Prostate gland (tissue), 2 donors: ENCODE results near the gene CMTM1.

Experiments
- CTCF ChIP-seq, 4 experiments: fragments of 200-600 bp in 2 of 4; fragments of 450-650 bp in 2 of 4; sonication (generic) in 2 of 4; IDR thresholded peaks; 1 replicate in 3 of 4; 2 replicates in 1 of 4; pipeline ENCODE4 v1.5.1; 2016 to 2019; ENCODE audit warnings: antibody characterized with exemption in 4 of 4, mild to moderate bottlenecking in 2 of 4, moderate library complexity in 2 of 4
- POLR2A ChIP-seq: fragments of 450-650 bp; IDR thresholded peaks from one replicate; pipeline ENCODE4 v1.6.1; 2016; ENCODE audit warnings: antibody characterized with exemption, mild to moderate bottlenecking
- POLR2AphosphoS5 ChIP-seq: sonication (generic); formaldehyde crosslinking; IDR thresholded peaks from one replicate; pipeline ENCODE4 v1.6.1; 2017; ENCODE audit warnings: antibody characterized with exemption

- TF ChIP-seq CTCF (IDR thresholded peaks at IDR 0.05) (no peak), POLR2A (no peak), POLR2AphosphoS5 (no peak)
Measured at GRCh38 chr16:66544016-66544757, 22.1 kb upstream of the CMTM1 start.
